Neural progenitor cell (in vitro differentiated cells): Measurements from ENCODE around the gene FAM204A. TPM values are rescaled to one million over a fixed set of nuclear protein-coding genes. Genes with fewer than 3 reads are reported as not detected.

Experiments used
- DNase-seq: peaks from one replicate; pipeline ENCODE4 v3.0.0-alpha.2; 2016; ENCODE audit warnings: low spot score
- H2AFZ ChIP-seq: fragments of 200-600 bp; sonication (generic); replicated peaks from 2 replicates; pipeline ENCODE4 v1.6.1; 2016; ENCODE audit warnings: antibody characterized with exemption
- H3F3A ChIP-seq: fragments of 200-600 bp; sonication (generic); 2 replicates; pipeline ENCODE4 v1.6.1; 2016; ENCODE audit warnings: antibody characterized with exemption, low read depth
- H3K27ac ChIP-seq: fragments of 200-600 bp; sonication (generic); 2 replicates; pipeline ENCODE4 v1.5.1; 2016; ENCODE audit warnings: mild to moderate bottlenecking
- H3K27me3 ChIP-seq: fragments of 200-600 bp; sonication (generic); 2 replicates; pipeline ENCODE4 v1.6.1; 2016; ENCODE audit warnings: mild to moderate bottlenecking, moderate library complexity
- H3K36me3 ChIP-seq: fragments of 200-600 bp; sonication (generic); 2 replicates; pipeline ENCODE4 v1.5.1; 2016
- H3K4me1 ChIP-seq: fragments of 200-600 bp; sonication (generic); 2 replicates; pipeline ENCODE4 v1.6.1; 2016; ENCODE audit warnings: mixed run types
- H3K4me2 ChIP-seq: fragments of 200-600 bp; sonication (generic); 2 replicates; pipeline ENCODE4 v1.6.1; 2016
- H3K4me3 ChIP-seq: fragments of 200-600 bp; sonication (generic); 2 replicates; pipeline ENCODE4 v1.5.1; 2016
- H3K79me2 ChIP-seq: fragments of 200-600 bp; sonication (generic); 2 replicates; pipeline ENCODE4 v1.6.1; 2016; ENCODE audit warnings: low read depth
- H3K9ac ChIP-seq: fragments of 200-600 bp; sonication (generic); 2 replicates; pipeline ENCODE4 v1.6.1; 2016
- H3K9me3 ChIP-seq: fragments of 200-600 bp; sonication (generic); 2 replicates; pipeline ENCODE4 v1.5.1; 2016; ENCODE audit warnings: low read depth
- H4K20me1 ChIP-seq: fragments of 200-600 bp; sonication (generic); 2 replicates; pipeline ENCODE4 v1.6.1; 2016; ENCODE audit warnings: low read depth
- H3K27ac Mint-ChIP-seq: 3 replicates; pipeline ENCODE4 v1.8.0; 2021; ENCODE audit warnings: mixed read lengths
- H3K27me3 Mint-ChIP-seq: 2 replicates; pipeline ENCODE4 v1.8.0; 2022; ENCODE audit warnings: low read depth, mild to moderate bottlenecking, inconsistent platforms, moderate library complexity, mixed read lengths; ENCODE audit not compliant: insufficient read depth
- H3K36me3 Mint-ChIP-seq: 3 replicates; pipeline ENCODE4 v1.8.0; 2021; ENCODE audit warnings: mixed read lengths
- H3K4me1 Mint-ChIP-seq: 3 replicates; pipeline ENCODE4 v1.8.0; 2021; ENCODE audit warnings: mixed read lengths
- H3K4me3 Mint-ChIP-seq: 3 replicates; pipeline ENCODE4 v1.8.0; 2021; ENCODE audit warnings: mild to moderate bottlenecking, moderate library complexity, mixed read lengths
- H3K9me3 Mint-ChIP-seq: 3 replicates; pipeline ENCODE4 v1.8.0; 2020; ENCODE audit warnings: mixed read lengths
- CTCF ChIP-seq: fragments of 200-600 bp; sonication (generic); IDR thresholded peaks from 2 replicates; pipeline ENCODE4 v1.5.1; 2017; ENCODE audit warnings: antibody characterized with exemption, mild to moderate bottlenecking
- EZH2 ChIP-seq: fragments of 200-600 bp; sonication (generic); IDR thresholded peaks from 2 replicates; pipeline ENCODE4 v1.6.1; 2017; ENCODE audit warnings: antibody characterized with exemption, mild to moderate bottlenecking, moderate library complexity
- EZH2phosphoT487 ChIP-seq: fragments of 200-600 bp; sonication (generic); IDR thresholded peaks from 2 replicates; pipeline ENCODE4 v1.6.1; 2017; ENCODE audit warnings: antibody characterized with exemption
- total RNA-seq: library from RNA; depleted of rRNA; stranded (reverse); fragments of >200 nt; gene quantifications from 2 replicates; pipeline ENCODE4 v1.2.3, GENCODE V29; 2015; ENCODE audit warnings: low replicate concordance

FAM204A gene
- total RNA-seq, 1 donor from 2014 or later = 77.7 TPM

GRCh38 chr10:118332948-118333710, 9.0 kb downstream of the FAM204A start:
- Mint-ChIP-seq H3K9me3 (no peaks in the 10 kb centered on the region), H3K36me3 (peaks cover 16% of the 10 kb centered on the region), H3K27ac (no peak overlapping the region), H3K4me1 (no peaks in the 10 kb centered on the region), H3K4me3 (no peak overlapping the region), H3K27me3 (no peaks in the 10 kb centered on the region)
- no peak for DNase-seq
- Histone ChIP-seq H3K27ac (no peak overlapping the region), H3K4me3 (no peak overlapping the region), H2AFZ (no peak overlapping the region), H3K27me3 (no peaks in the 10 kb centered on the region), H3F3A (no peaks in the 10 kb centered on the region), H3K4me1 (no peaks in the 10 kb centered on the region), H3K9me3 (no peaks in the 10 kb centered on the region), H3K79me2 (peaks cover 13% of the 10 kb centered on the region), H3K36me3 (peaks cover 21% of the 10 kb centered on the region), H4K20me1 (peaks cover 3% of the 10 kb centered on the region), H3K9ac (no peak overlapping the region), H3K4me2 (no peak overlapping the region)
- TF ChIP-seq EZH2 (no peak), EZH2phosphoT487 (no peak), CTCF (no peak)

GRCh38 chr10:118332236-118332635, 9.9 kb downstream of the FAM204A start:
- Histone ChIP-seq H3K79me2 (peaks cover 4% of the 10 kb centered on the region), H3K4me2 (no peak overlapping the region), H3K4me3 (no peak overlapping the region), H2AFZ (no peak overlapping the region), H3K4me1 (no peaks in the 10 kb centered on the region), H3K9ac (no peak overlapping the region), H3K27me3 (no peaks in the 10 kb centered on the region), H3F3A (no peaks in the 10 kb centered on the region), H3K9me3 (no peaks in the 10 kb centered on the region), H4K20me1 (no peaks in the 10 kb centered on the region), H3K27ac (no peak overlapping the region), H3K36me3 (peaks cover 21% of the 10 kb centered on the region)
- Mint-ChIP-seq H3K4me3 (no peak overlapping the region), H3K4me1 (no peaks in the 10 kb centered on the region), H3K27ac (no peak overlapping the region), H3K9me3 (no peaks in the 10 kb centered on the region), H3K27me3 (no peaks in the 10 kb centered on the region), H3K36me3 (peaks cover 19% of the 10 kb centered on the region)
- no peak for DNase-seq
- no peak for TF ChIP-seq EZH2phosphoT487
- TF ChIP-seq EZH2 = no peak
- no peak for TF ChIP-seq CTCF

- Histone ChIP-seq H3K27me3 (no peaks in the 10 kb centered on the region), H3K79me2 (no peaks in the 10 kb centered on the region), H3K4me2 (no peak overlapping the region), H3F3A (no peaks in the 10 kb centered on the region), H3K9me3 (no peaks in the 10 kb centered on the region), H3K4me1 (no peaks in the 10 kb centered on the region), H4K20me1 (no peaks in the 10 kb centered on the region), H3K36me3 (peaks cover 21% of the 10 kb centered on the region), H3K9ac (no peak overlapping the region), H2AFZ (no peak overlapping the region), H3K4me3 (no peak overlapping the region), H3K27ac (no peak overlapping the region)
- no peak for DNase-seq
- no peak for TF ChIP-seq CTCF
- TF ChIP-seq EZH2phosphoT487 = no peak
- TF ChIP-seq EZH2 = no peak
- H3K27me3 Mint-ChIP-seq = no peaks in the 10 kb centered on the region
- H3K4me1 Mint-ChIP-seq = no peaks in the 10 kb centered on the region
- H3K9me3 Mint-ChIP-seq = no peaks in the 10 kb centered on the region
- H3K27ac Mint-ChIP-seq = no peak overlapping the region
- no peak overlapping the region for H3K4me3 Mint-ChIP-seq
- H3K36me3 Mint-ChIP-seq = peaks cover 14% of the 10 kb centered on the region
Measured at GRCh38 chr10:118330295-118331076, 11.6 kb downstream of the FAM204A start.
